ENCODE measurements around the gene GRK2.

GRK2 gene

GRCh38 chr11:67283481-67283963 lies 17.2 kb downstream of the GRK2 start:
- DNase-seq (ENCODE audit: low spot score), result no peak

GRCh38 chr11:67284811-67285540 lies 18.7 kb downstream of the GRK2 start:
- no peak for DNase-seq (ENCODE audit: low spot score)

- DNase-seq (ENCODE audit: low spot score), result no peak
Measured at GRCh38 chr11:67285541-67286498, 19.5 kb downstream of the GRK2 start.

- DNase-seq (ENCODE audit: low spot score), result peak; percentile 94
Measured at GRCh38 chr11:67286621-67287333, 20.5 kb downstream of the GRK2 start.

- no peak for DNase-seq (ENCODE audit: low spot score)
Measured at GRCh38 chr11:67287355-67288197, 21.3 kb downstream of the GRK2 start.

GRCh38 chr11:67288198-67288451 lies 21.9 kb downstream of the GRK2 start:
- no peak for DNase-seq (ENCODE audit: low spot score)

- DNase-seq (ENCODE audit: low spot score), result peak; percentile 100
Measured at GRCh38 chr11:67288452-67289225, 22.4 kb downstream of the GRK2 start.

GRCh38 chr11:67289226-67289650 lies 23.0 kb downstream of the GRK2 start, which contains the start of gene ANKRD13D:
ANKRD13D (plus strand) TSS chr11:67289303; CDS start chr11:67289461, 158 bp downstream.
- DNase-seq (ENCODE audit: low spot score), result no peak

GRCh38 chr11:67289651-67290479 lies 23.6 kb downstream of the GRK2 start:
- no peak for DNase-seq (ENCODE audit: low spot score)

GRCh38 chr11:67290801-67291200 lies 24.5 kb downstream of the GRK2 start:
- no peak for DNase-seq (ENCODE audit: low spot score)

- DNase-seq (ENCODE audit: low spot score), result no peak
Measured at GRCh38 chr11:67291481-67292381, 25.5 kb downstream of the GRK2 start.

GRCh38 chr11:67292671-67293070 lies 26.4 kb downstream of the GRK2 start:
- DNase-seq (ENCODE audit: low spot score), result no peak

GRCh38 chr11:67293090-67293489 lies 26.8 kb downstream of the GRK2 start:
- DNase-seq (ENCODE audit: low spot score), result no peak

- no peak for DNase-seq (ENCODE audit: low spot score)
Measured at GRCh38 chr11:67295846-67296245, 29.6 kb downstream of the GRK2 start.

- no peak for DNase-seq (ENCODE audit: low spot score)
Measured at GRCh38 chr11:67298786-67299185, 32.5 kb downstream of the GRK2 start.

- DNase-seq (ENCODE audit: low spot score), result no peak
Measured at GRCh38 chr11:67299471-67300191, 33.4 kb downstream of the GRK2 start.

- no peak for DNase-seq (ENCODE audit: low spot score)
Measured at GRCh38 chr11:67300256-67300755, 34.0 kb downstream of the GRK2 start.
